Astrocyte (in vitro differentiated cells and primary cell): ENCODE results near the gene SPATA13.

Experiments
- EZH2 ChIP-seq: IDR thresholded peaks from 2 replicates; pipeline ENCODE4 v1.6.1; 2012; ENCODE audit warnings: mild to moderate bottlenecking, low read length, inconsistent platforms; ENCODE audit not compliant: insufficient read depth
- TF ChIP-seq, protein P1 (sequence below): IDR thresholded peaks from 2 replicates; pipeline ENCODE4 v1.5.1; 2011; ENCODE audit warnings: low read depth, mild to moderate bottlenecking, inconsistent platforms, low read length, moderate library complexity; ENCODE audit not compliant: insufficient read depth

DNA sequence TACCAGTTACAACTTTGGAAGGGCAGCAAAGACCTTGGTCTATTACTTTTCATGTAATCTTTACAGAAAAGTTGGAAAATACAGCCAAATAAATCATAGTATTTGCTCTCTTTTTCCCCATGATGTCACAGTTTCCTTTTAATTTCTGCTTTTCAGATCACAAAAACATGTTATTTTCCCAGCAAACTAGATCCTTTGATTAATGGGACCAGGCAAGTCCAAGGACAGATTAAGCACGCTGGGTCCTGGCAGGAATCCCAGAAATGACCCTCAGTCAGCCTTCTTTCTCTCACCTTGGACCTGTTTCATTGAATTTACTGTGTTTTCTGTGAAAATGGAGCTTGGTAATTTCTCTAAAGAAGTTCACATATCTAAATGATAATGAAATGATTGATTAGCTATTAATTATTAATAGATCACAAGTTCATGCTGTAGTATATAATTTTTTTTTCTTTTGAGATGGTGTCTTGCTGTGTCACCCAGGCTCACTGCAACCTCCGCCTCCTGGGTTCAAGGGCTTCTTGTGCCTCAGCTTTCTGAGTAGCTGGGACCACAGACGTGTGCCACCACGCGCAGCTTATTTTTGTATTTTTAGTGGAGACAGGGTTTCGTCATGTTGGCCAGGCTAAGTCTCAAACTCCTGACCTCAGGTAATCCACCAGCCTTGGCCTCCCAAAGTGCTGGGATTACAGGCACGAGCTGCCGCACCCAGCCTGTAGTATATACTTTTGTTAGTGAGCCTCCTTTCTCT is 16.0 kb downstream of the SPATA13 start:
- TF ChIP-seq, protein P1, sequence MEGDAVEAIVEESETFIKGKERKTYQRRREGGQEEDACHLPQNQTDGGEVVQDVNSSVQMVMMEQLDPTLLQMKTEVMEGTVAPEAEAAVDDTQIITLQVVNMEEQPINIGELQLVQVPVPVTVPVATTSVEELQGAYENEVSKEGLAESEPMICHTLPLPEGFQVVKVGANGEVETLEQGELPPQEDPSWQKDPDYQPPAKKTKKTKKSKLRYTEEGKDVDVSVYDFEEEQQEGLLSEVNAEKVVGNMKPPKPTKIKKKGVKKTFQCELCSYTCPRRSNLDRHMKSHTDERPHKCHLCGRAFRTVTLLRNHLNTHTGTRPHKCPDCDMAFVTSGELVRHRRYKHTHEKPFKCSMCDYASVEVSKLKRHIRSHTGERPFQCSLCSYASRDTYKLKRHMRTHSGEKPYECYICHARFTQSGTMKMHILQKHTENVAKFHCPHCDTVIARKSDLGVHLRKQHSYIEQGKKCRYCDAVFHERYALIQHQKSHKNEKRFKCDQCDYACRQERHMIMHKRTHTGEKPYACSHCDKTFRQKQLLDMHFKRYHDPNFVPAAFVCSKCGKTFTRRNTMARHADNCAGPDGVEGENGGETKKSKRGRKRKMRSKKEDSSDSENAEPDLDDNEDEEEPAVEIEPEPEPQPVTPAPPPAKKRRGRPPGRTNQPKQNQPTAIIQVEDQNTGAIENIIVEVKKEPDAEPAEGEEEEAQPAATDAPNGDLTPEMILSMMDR = no peak
- TF ChIP-seq EZH2 = no peak
